K562 (cell line): ENCODE results near the gene ZNF488. TPM values are rescaled to one million over a fixed set of nuclear protein-coding genes. Genes with fewer than 3 reads are reported as not detected.

Experiments used
- ATAC-seq: fragments of 200-7000 bp; cut with Tn5 transposase; 3 replicates; pipeline ENCODE4 v1.9.1; 2020; ENCODE audit warnings: moderate library complexity
- BruUV-seq: library from RNA; stranded (reverse); fragments of 400-500 nt; replicated peaks from 2 replicates; lab custom pipeline; 2021; lab: Mats Ljungman, UMichigan
- CTCF ChIA-PET: fragments of 300-600 bp; formaldehyde crosslinking; extraction: SDS; loops from one replicate; lab custom pipeline; 2021; ENCODE audit warnings: low intra/inter-chr PET ratio; lab: Yijun Ruan, JAX
- POLR2A ChIA-PET: fragments of 300-600, 350-650 bp; sonication (Branson Sonifier 250); formaldehyde crosslinking; extraction: SDS; loops from one replicate; lab custom pipeline; 2021; ENCODE audit warnings: antibody characterized with exemption, inconsistent platforms; lab: Yijun Ruan, JAX
- DNase-seq, 4 experiments: peaks; one replicate each; pipeline versions ENCODE4 v3.0.0 to v3.0.0-alpha.2; 2011 to 2018; ENCODE audit warnings: low spot score in 3 of 4, mixed read lengths in 3 of 4; ENCODE audit errors: extremely low read depth in 1 of 4
- FAIRE-seq: peaks from 2 replicates; lab custom pipeline; 2011; peaks lifted over from hg19 to GRCh38; lab: Jason Lieb, UNC
- H2AFZ ChIP-seq: 2 replicates; pipeline ENCODE4 v1.6.0; 2011; ENCODE audit warnings: low read depth, low read length, control low read depth, inconsistent platforms
- H3K27ac ChIP-seq: fragments of 200-600 bp; 3 replicates; pipeline ENCODE4 v1.8.0; 2011; ENCODE audit warnings: low read depth, mild to moderate bottlenecking, control low read depth, inconsistent platforms, low read length, moderate library complexity, mixed read lengths; ENCODE audit errors: extremely low read depth
- H3K27me3 ChIP-seq, 2 experiments: fragments of 300-600 bp in 1 of 2; 2 replicates in 1 of 2; 3 replicates in 1 of 2; pipeline versions ENCODE4 v1.6.0 to v1.8.0; 2011; ENCODE audit warnings: inconsistent platforms in 2 of 2, low read length in 2 of 2, mild to moderate bottlenecking in 1 of 2, mixed read lengths in 1 of 2, moderate library complexity in 1 of 2; ENCODE audit not compliant: control insufficient read depth in 2 of 2, insufficient read depth in 2 of 2
- H3K36me3 ChIP-seq: fragments of 300-600 bp; 3 replicates; pipeline ENCODE4 v1.8.0; 2011; ENCODE audit warnings: mild to moderate bottlenecking, low read length, inconsistent platforms; ENCODE audit not compliant: control insufficient read depth, insufficient read depth
- H3K4me1 ChIP-seq, 2 experiments: fragments of 200-600 bp in 1 of 2; replicated peaks in 1 of 2; 2 replicates in 1 of 2; 3 replicates in 1 of 2; pipeline versions ENCODE4 v1.5.1 to v1.8.0; 2011; ENCODE audit warnings: inconsistent platforms in 2 of 2, low read length in 2 of 2, mild to moderate bottlenecking in 1 of 2, mixed read lengths in 1 of 2, moderate library complexity in 1 of 2; ENCODE audit not compliant: control insufficient read depth in 2 of 2, insufficient read depth in 2 of 2
- H3K4me2 ChIP-seq: 2 replicates; pipeline ENCODE4 v1.6.1; 2011; ENCODE audit warnings: low read length, control low read depth, inconsistent platforms, mixed read lengths; ENCODE audit not compliant: insufficient read depth
- H3K4me3 ChIP-seq: fragments of 200-600 bp; sonication (generic), shearing (Covaris generic); 2 replicates; pipeline ENCODE4 v1.5.1; 2016; ENCODE audit warnings: control low read depth, inconsistent platforms
- H3K79me2 ChIP-seq: fragments of 200-600 bp; 3 replicates; pipeline ENCODE4 v1.8.0; 2011; ENCODE audit warnings: low read length, inconsistent platforms; ENCODE audit not compliant: control insufficient read depth, insufficient read depth
- H3K9ac ChIP-seq, 2 experiments: 2 replicates each; pipeline versions ENCODE4 v1.6.0 to v1.6.1; 2011; ENCODE audit warnings: low read depth in 2 of 2, low read length in 2 of 2, control low read depth in 1 of 2, inconsistent platforms in 1 of 2, mild to moderate bottlenecking in 1 of 2, mixed read lengths in 1 of 2; ENCODE audit not compliant: insufficient read depth in 1 of 2
- H3K9me1 ChIP-seq: one replicate; pipeline ENCODE4 v1.6.0; 2011; ENCODE audit warnings: inconsistent platforms, mild to moderate bottlenecking, low read length, moderate library complexity; ENCODE audit not compliant: control insufficient read depth, insufficient read depth
- H3K9me3 ChIP-seq: replicated peaks from 2 replicates; pipeline ENCODE4 v1.5.1; 2011; ENCODE audit warnings: low read depth, low read length, inconsistent platforms; ENCODE audit not compliant: control insufficient read depth, insufficient read depth
- H4K20me1 ChIP-seq: replicated peaks from 2 replicates; pipeline ENCODE4 v1.6.1; 2011; ENCODE audit warnings: low read length, inconsistent platforms, mixed read lengths; ENCODE audit not compliant: control insufficient read depth, insufficient read depth
- ARHGAP35 ChIP-seq: fragments of 450-650 bp; IDR thresholded peaks from 2 replicates; pipeline ENCODE4 v1.6.1; 2018; ENCODE audit not compliant: partially characterized antibody
- CREB1 ChIP-seq, 2 experiments: sonication (generic) in 1 of 2; formaldehyde crosslinking in 1 of 2; IDR thresholded peaks; 2 replicates each; pipeline versions ENCODE4 v1.6.1 to v1.8.0; 2012 to 2022; ENCODE audit warnings: inconsistent platforms in 1 of 2, mild to moderate bottlenecking in 1 of 2, missing genetic modification reagents in 1 of 2, moderate library complexity in 1 of 2
- ESRRB ChIP-seq: fragments of 250-450 bp; sonication (Bioruptor Pico); IDR thresholded peaks from 2 replicates; pipeline ENCODE4 v1.5.0; 2020; ENCODE audit warnings: mild to moderate bottlenecking, moderate library complexity, borderline replicate concordance
- HNRNPL ChIP-seq: fragments of 200-400 bp; formaldehyde crosslinking; IDR thresholded peaks from 2 replicates; pipeline ENCODE4 v1.6.1; 2017; ENCODE audit warnings: low read depth, mild to moderate bottlenecking, low read length
- MYC ChIP-seq, 2 experiments: fragments of 250-450 bp in 1 of 2; sonication (Bioruptor Pico) in 1 of 2; IDR thresholded peaks; 2 replicates each; pipeline versions ENCODE4 v1.5.1 to v1.6.1; 2012 to 2021; ENCODE audit warnings: low read depth in 2 of 2, borderline replicate concordance in 1 of 2, improper control_type of control experiment in 1 of 2, low read length in 1 of 2, mild to moderate bottlenecking in 1 of 2, moderate library complexity in 1 of 2
- VEZF1 ChIP-seq: fragments of 200-800 bp; sonication (Bioruptor generic); IDR thresholded peaks from 2 replicates; pipeline ENCODE4 v1.6.1; 2017; ENCODE audit warnings: missing genetic modification characterization, missing compliant biosample characterization
- ZHX1 ChIP-seq: fragments of 150-350 bp; conservative IDR thresholded peaks from 2 replicates; pipeline ENCODE4 v1.6.1; 2014; ENCODE audit warnings: low read length
- ZNF766 ChIP-seq: fragments of 200-800 bp; sonication (Bioruptor generic); conservative IDR thresholded peaks from 2 replicates; pipeline ENCODE4 v1.6.1; 2016; ENCODE audit warnings: missing genetic modification characterization, missing compliant biosample characterization
- WGBS: fragments of 100-300 bp; shearing (Covaris generic); methylation state at CpG from one replicate; pipeline ENCODE4 v1.1.6; 2016; ENCODE audit warnings: low coverage, mixed read lengths; ENCODE audit not compliant: insufficient coverage; ENCODE audit errors: missing lambda C conversion rate; 5-methylcytosine and 5-hydroxymethylcytosine counted together
- in situ Hi-C: fragments of 300-500 bp; cut with MboI; formaldehyde crosslinking; loops from 4 replicates; pipeline ENCODE4 v1.15.0; 2018; ENCODE audit warnings: inconsistent platforms, mixed read lengths
- intact Hi-C: fragments of 100-400 bp; cut with micrococcal nuclease; formaldehyde crosslinking; loops from 2 replicates; pipeline ENCODE4 v1.14.2; 2022
- polyA plus RNA-seq, 8 experiments: library from polyadenylated mRNA; depleted of rRNA in 4 of 8; stranded (reverse) in 5 of 8; unstranded in 3 of 8; fragments of >200 nt; fragmentation: Nextera tagmentation in 2 of 8; fragmentation: Illumina TruSeq in 1 of 8; extraction: Ambion mirVana in 2 of 8; extraction: Trizol in 1 of 8; gene quantifications; 2 replicates each; pipeline versions ENCODE4 v1.2.1 to v1.2.3, GENCODE V29; 2011 to 2014; ENCODE audit warnings: inconsistent platforms in 1 of 8, missing spikeins in 1 of 8
- total RNA-seq, 7 experiments: library from RNA; depleted of rRNA in 6 of 7; stranded (reverse); fragments of >200 nt in 6 of 7; fragmentation: Illumina TruSeq in 2 of 7; extraction: Trizol in 2 of 7; gene quantifications; 2 replicates each; pipeline versions ENCODE4 v1.2.1 to v1.2.3, GENCODE V29; 2011 to 2021; ENCODE audit warnings: low replicate concordance in 1 of 7
- TF ChIP-seq, protein P1 (sequence below), 2 experiments: fragments of 450-650 bp in 1 of 2; IDR thresholded peaks; 2 replicates each; pipeline ENCODE4 v1.6.1; 2011 to 2017; ENCODE audit warnings: low read depth in 2 of 2, antibody characterized with exemption in 1 of 2, borderline replicate concordance in 1 of 2, low read length in 1 of 2, mild to moderate bottlenecking in 1 of 2, mixed read lengths in 1 of 2; ENCODE audit not compliant: control insufficient read depth in 1 of 2

Gene ZNF488
- total and polyA plus RNA-seq, 9 of the 15 experiments (the other 6 are each of a cell fraction or from before 2014, with no cell fraction given) = 0.03 to 0.09 (median 0.05) TPM; not detected in 3

DNA sequence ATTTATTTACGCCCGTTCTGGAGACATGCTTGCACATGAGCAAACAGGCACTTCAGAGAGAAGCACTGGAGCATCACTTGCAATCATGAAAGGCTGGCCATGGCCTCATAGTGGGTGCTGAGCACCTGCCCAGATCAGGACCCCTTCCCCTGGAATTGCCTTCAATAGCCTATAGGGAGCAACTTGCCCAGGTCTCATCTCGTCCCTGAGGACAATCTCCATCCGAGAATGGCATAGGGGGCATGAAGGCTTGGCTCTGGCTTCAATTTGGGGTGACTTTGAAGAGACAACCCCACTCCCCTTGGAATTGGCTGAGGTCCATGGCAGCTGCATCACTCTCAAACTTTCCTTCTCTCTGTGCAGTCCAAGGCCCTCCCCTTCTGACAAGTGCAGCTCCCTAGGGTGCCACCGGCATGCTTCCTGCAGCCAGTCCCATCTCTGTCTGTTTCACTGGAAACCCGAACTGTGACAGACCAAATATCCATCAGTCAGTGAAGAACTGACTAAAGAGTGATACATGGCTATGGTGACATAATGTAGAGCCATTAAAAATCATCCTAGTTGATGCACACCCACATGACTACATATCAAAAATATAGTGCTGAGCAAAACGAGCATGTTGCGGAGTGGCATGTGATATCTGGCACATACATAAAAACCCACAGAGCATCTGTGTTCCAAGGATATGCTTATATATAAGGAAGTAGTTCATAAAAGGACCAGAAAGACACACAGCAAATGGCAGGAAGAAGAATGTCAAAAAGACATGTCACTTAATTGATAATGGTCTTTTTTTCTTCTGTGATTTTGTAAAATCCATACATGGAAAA, 49.4 kb downstream of the ZNF488 start:
- in situ Hi-C loops = no loop called here
- CTCF ChIA-PET = no interaction called here
- Histone ChIP-seq H3K4me2 (no peak overlapping the region), H3K36me3 (no peaks in the 10 kb centered on the region), H3K9me3 (no peaks in the 10 kb centered on the region), H3K27me3 (no peaks in the 10 kb centered on the region; a peak in 1 of 5 replicates), H3K27ac (no peak overlapping the region), H2AFZ (no peak overlapping the region), H3K4me3 (no peak overlapping the region), H3K4me1 (peaks cover 24 to 35% of the 10 kb centered on the region in 2 experiments), H4K20me1 (no peaks in the 10 kb centered on the region), H3K79me2 (no peaks in the 10 kb centered on the region), H3K9ac (no peak overlapping the region), H3K9me1 (no peaks in the 10 kb centered on the region)
- FAIRE-seq = no peak
- no TSS peak for BruUV-seq
- ATAC-seq = no peak
- WGBS = 42% methylated on average over 8 of the region's 8 CpGs
- POLR2A ChIA-PET = interaction anchor here (0.7 kb wide), 2 partner anchors 30 to 259 kb away, joined by 3 read pairs; no protein-coding TSS in a partner anchor
- no peak for DNase-seq
- intact Hi-C loops = no loop called here
- TF ChIP-seq MYC (IDR thresholded peaks at IDR 0.05; ENCODE audit: low read depth, low read length) = no peak
- TF ChIP-seq MYC (CRISPR knock-in tag; IDR thresholded peaks at IDR 0.05; ENCODE audit: borderline replicate concordance, low read depth) = no peak
- TF ChIP-seq HNRNPL = no peak
- TF ChIP-seq VEZF1 (CRISPR knock-in tag) = no peak
- TF ChIP-seq ARHGAP35 = no peak
- TF ChIP-seq ZNF766 = no peak
- no peak for TF ChIP-seq ZHX1
- no peak for TF ChIP-seq ESRRB
- TF ChIP-seq CREB1 (IDR thresholded peaks at IDR 0.05) = no peak
- no peak for TF ChIP-seq CREB1 (CRISPR knock-in tag; IDR thresholded peaks at IDR 0.05)
- TF ChIP-seq, protein P1, sequence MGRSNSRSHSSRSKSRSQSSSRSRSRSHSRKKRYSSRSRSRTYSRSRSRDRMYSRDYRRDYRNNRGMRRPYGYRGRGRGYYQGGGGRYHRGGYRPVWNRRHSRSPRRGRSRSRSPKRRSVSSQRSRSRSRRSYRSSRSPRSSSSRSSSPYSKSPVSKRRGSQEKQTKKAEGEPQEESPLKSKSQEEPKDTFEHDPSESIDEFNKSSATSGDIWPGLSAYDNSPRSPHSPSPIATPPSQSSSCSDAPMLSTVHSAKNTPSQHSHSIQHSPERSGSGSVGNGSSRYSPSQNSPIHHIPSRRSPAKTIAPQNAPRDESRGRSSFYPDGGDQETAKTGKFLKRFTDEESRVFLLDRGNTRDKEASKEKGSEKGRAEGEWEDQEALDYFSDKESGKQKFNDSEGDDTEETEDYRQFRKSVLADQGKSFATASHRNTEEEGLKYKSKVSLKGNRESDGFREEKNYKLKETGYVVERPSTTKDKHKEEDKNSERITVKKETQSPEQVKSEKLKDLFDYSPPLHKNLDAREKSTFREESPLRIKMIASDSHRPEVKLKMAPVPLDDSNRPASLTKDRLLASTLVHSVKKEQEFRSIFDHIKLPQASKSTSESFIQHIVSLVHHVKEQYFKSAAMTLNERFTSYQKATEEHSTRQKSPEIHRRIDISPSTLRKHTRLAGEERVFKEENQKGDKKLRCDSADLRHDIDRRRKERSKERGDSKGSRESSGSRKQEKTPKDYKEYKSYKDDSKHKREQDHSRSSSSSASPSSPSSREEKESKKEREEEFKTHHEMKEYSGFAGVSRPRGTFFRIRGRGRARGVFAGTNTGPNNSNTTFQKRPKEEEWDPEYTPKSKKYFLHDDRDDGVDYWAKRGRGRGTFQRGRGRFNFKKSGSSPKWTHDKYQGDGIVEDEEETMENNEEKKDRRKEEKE (IDR thresholded peaks at IDR 0.05; ENCODE audit: borderline replicate concordance in 1 of 2, control insufficient read depth in 1 of 2, low read depth in 2 of 2, low read length in 1 of 2) = no peak
